Transverse colon (tissue), 4 donors: ENCODE data around the gene ABHD15.

ENCODE experiments used
- EP300 ChIP-seq: sonication (generic); formaldehyde crosslinking; IDR thresholded peaks from one replicate; pipeline ENCODE4 v1.6.1; 2017; ENCODE audit warnings: antibody characterized with exemption, low read depth
- POLR2A ChIP-seq: fragments of 450-650 bp; IDR thresholded peaks from one replicate; pipeline ENCODE4 v1.6.1; 2016; ENCODE audit warnings: antibody characterized with exemption, mild to moderate bottlenecking, moderate library complexity
- POLR2AphosphoS5 ChIP-seq, 3 donors: sonication (generic); formaldehyde crosslinking; IDR thresholded peaks; one replicate each; pipeline ENCODE4 v1.6.1; 2016; ENCODE audit warnings: antibody characterized with exemption in 3 of 3
- TF ChIP-seq, protein P1 (sequence below), 5 experiments: fragments of 200-600 bp in 3 of 5; fragments of 450-650 bp in 2 of 5; sonication (generic) in 3 of 5; IDR thresholded peaks; 1 replicate in 2 of 5; 2 replicates in 3 of 5; pipeline ENCODE4 v1.5.1; 2016 to 2017; ENCODE audit warnings: antibody characterized with exemption in 5 of 5, inconsistent platforms in 3 of 5, mild to moderate bottlenecking in 2 of 5, moderate library complexity in 1 of 5

DNA sequence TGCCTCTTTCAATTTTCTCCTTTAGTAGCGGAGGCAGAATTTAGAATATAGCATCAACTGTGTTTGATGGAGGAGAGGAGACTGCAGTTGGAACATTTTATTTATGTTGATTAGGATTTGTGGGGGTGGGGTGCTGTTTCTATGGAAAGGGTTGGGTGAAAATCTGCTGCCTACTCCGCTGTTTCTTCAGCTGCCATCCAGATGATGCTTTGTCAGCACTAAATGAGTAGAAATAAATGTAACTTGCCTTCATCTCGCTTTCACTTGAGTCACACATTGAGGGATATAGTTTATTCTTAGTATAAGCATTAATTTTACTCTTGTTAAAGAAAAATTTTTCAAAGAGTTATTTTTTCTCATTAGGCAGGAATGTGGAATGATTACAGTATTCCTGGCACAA, 42.1 kb downstream of the ABHD15 start:
- TF ChIP-seq, protein P1, sequence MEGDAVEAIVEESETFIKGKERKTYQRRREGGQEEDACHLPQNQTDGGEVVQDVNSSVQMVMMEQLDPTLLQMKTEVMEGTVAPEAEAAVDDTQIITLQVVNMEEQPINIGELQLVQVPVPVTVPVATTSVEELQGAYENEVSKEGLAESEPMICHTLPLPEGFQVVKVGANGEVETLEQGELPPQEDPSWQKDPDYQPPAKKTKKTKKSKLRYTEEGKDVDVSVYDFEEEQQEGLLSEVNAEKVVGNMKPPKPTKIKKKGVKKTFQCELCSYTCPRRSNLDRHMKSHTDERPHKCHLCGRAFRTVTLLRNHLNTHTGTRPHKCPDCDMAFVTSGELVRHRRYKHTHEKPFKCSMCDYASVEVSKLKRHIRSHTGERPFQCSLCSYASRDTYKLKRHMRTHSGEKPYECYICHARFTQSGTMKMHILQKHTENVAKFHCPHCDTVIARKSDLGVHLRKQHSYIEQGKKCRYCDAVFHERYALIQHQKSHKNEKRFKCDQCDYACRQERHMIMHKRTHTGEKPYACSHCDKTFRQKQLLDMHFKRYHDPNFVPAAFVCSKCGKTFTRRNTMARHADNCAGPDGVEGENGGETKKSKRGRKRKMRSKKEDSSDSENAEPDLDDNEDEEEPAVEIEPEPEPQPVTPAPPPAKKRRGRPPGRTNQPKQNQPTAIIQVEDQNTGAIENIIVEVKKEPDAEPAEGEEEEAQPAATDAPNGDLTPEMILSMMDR (IDR thresholded peaks at IDR 0.05) = no peak
- TF ChIP-seq POLR2AphosphoS5 (IDR thresholded peaks at IDR 0.05) (no peak), POLR2A (no peak), EP300 (no peak)
